Activated naive CD4-positive, alpha-beta T cell (primary cell): ENCODE results near the gene PRKCQ.
"Not testable (repeated sequence)": the region's sequence is repeated elsewhere in the genome, so short reads cannot be mapped to it uniquely, and the experiment has no call there.

Experiments used
- DNase-seq, 4 experiments: peaks; one replicate each; lab custom pipeline; 2025; lab: John Stamatoyannopoulos, UW

The PRKCQ gene

DNA sequence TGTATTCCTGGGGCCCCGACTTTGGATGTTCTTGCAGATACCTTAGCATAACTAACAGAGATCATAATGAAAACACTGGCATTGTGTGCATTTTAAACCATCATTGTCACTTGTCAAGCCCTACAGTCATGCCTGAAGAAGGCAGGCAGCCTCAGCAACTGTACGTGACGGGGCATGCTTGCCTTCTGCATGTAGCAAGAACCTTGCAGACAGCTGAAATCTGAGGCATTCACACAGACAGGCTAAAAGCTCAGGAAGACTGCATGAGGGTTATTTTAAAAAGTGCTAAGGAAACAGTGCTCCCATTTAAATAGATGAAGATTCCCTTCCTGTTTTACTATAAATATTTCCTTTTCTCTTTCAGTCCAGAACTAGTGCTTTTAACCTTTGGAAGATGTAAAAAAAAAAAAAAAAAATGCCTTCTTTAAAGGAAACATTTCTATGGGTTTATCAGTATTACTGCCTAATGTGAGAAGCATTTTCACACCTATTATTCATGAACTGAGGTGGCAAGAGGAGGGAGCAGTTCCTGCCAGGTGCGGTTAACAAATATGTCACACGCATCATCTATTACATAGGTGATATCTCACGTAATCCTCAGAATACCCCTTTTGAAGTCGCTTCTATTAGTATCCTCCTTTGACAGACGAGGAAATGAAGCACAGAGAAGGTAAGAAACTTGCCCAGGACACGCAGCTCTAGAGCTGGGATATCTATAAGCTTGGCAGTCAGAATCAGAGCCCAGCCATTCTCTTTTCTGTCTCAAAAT is 88.1 kb downstream of the PRKCQ start:
- no peak for DNase-seq

DNA sequence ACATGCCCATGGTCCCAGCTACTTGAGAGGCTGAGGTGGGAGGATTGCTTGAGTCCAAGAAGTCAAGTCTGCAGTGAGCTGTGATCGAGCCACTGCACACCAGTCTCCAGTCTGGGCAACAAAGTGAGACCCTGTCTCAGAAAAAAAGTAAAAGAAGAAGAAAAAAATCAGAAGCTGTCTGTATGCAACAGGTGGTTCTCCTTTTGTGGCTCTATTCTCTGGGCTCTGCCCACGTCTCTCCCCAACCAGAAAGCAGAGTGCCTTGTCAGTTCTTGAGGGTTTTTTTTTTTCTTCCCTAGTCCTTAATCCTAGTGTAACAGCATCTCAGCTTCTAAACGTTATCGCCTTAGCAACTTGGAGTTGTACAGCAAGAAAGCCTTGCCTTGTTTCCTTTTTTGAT is 89.5 kb downstream of the PRKCQ start:
- DNase-seq, result no peak

DNA sequence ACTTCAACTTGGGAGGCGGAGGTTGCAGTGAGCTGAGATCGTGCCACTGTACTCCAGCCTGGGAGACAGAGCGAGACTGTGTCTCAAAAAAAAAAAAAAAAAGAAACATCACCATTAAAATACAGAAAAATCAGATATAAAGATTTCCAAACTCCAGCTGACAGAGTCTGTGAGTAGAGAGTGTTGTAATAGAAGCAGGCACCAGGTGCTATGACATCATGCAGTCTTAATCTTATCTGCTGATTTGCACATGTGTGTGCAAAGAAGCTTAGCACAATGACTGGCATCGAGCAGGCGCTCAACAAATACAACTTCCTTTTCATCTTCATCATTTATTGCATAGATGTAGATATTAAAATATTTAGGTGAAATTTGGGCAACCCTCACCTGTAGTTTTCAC is 92.2 kb downstream of the PRKCQ start:
- no peak for DNase-seq

DNA sequence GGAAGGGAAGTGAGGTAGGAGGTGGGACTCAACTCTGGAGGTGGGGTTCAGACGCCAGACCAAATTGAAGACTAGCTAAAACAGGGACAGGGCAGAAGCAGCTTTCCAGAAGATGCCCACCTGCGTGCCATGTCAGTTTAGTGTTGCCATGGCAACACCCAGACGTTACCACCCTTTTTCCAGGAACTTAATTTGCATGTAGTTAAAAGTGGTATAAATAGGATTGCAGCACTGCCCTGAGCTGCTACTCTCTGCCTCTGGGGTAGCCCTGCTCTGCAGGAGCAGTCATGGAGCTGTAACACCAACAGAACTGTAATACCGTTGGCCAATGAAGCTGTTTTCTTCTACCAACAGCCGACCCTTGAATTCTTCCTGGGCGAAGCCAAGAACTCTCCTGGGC is 93.8 kb downstream of the PRKCQ start:
- DNase-seq, result no peak

DNA sequence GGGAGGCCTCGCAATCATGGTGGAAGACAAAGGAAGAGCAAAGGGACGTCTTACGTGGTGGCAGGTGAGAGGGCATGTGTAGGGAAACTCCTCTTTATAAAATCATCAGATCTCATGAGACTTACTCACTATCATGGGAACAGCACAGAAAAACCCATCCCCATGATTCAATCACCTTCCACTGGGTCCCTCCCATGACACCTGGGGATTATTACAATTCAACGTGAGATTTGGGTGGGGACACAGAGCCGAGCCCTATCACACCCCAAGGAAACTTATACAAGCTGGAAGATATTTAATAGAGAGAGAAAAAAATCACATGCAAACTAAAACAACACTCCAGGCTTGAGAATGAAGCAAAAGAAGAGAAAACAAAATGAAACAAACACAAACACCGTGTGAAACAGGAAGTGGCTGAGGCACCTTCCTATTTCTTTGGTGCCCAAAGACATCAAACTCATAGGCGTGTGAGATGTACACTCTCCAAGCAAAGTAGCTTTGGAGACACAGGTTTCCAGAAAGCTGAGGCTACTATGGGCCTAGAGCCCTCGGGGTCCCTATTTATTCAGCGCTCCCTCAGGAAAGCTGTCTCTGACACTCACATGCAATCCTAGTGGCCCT is 97.2 kb downstream of the PRKCQ start:
- no peak for DNase-seq

DNA sequence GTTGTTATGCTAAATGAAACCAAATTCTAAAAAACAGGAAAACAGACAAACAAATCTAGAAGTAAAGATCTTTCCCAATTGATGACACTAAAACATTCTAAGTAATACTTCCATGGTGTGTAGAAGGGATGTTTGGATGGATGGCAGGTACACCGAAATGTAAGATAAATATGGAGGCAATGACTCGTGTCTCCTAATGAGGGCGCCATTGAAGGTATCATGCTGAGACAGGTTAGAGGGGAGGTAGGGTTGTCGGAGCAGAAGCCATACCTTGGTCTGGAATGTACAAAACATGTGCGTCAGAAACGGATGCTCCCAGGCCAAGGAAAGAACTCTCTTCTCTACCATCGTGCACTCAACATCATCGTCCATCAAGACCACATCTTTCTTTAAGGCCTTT is 101.4 kb downstream of the PRKCQ start:
- DNase-seq, result no peak

DNA sequence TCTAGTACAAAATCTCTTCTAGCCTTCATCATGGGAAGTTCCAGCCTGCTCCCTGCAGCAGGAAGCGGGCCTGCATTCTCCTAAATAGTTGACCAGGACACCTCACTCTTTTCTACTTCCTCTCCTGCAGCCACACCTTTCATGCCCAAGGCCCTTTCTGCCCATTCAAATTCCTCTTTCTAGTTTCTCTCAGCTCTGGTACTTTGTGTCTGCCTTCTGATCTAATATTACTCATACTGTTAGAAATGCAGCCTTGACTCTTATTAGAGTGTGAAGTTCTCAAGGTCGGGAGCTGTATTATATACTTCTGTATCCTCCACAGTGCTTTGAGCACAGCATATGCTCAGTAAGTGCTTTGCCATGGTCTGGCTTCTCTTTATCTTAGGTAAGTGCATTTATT is 103.1 kb downstream of the PRKCQ start:
- no peak for DNase-seq

DNA sequence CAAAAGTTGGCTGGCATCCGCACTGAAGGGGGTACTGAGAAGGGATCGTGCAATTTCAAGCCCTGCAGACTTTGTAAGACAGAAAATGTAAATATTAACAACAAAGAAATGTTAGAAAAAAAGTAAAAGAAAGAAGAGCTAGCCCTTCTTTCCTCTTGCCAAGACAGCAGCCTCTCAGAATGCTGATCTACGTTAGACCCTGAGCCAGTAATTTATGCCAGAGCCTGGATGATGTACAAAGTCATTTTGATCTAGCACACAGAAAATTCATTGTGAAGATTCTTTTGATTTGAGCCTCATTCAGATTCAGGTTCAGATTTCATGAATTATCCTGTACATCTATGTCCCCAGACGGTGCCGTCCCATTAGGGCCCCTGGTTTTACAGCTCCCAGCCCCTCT is 105.2 kb downstream of the PRKCQ start:
- DNase-seq, result no peak

DNA sequence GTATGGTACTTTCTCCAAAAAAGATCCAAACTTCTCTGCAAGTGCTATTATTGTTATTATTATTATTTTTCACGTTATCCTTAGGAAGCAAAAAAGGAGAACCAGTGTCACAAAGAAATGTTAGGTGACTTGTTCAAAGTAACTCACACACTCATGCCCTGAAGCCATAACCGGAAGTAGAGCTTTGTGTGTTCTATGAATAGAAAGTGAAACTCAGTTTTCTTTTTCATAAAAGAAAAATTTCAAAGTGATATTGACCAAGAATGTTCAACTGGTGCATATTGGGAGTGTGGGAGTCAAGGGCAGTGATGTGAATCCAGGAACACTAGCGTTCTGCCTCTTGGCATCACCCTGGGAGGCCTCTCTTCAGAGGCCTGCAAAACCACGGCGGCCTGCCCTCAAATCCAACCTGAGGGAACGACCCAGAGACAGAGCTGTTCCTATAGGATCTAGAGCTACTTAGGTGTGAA is 106.1 kb downstream of the PRKCQ start:
- no peak for DNase-seq

DNA sequence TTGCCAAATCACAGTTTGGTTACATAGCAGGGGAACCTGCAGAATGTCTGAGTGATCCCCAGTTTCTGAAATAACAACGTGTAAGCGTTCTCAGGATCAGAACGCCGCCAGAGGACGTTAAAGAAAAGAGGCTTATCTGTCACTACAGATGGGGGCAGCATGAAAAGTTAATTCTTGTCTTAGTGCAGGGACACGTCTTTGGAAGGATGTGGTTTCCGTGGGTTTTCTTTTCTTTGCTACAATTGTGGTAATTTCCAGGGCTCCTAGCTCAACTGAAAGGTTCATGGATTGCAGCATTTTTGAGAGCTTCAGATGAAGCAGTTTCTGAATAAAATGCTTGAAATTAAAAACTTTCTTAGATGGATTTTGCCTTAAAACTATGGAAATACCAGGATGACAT is 106.6 kb downstream of the PRKCQ start:
- peak in 1 of 4 experiments; percentile 13 for DNase-seq

DNA sequence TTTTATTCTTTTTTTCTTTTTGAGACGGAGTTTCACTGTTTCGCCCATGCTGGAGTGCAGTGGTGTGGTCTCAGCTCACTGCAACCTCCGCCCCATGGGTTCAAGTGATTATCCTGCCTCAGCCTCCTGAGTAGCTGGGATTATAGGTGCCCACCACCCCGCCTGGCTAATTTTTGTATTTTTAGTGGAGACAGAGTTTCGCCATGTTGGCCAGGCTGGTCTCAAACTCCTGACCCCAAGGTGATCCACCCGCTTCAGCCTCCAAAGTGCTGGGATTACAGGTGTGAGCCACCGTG is 107.4 kb downstream of the PRKCQ start:
- DNase-seq, result not testable (repeated sequence)

DNA sequence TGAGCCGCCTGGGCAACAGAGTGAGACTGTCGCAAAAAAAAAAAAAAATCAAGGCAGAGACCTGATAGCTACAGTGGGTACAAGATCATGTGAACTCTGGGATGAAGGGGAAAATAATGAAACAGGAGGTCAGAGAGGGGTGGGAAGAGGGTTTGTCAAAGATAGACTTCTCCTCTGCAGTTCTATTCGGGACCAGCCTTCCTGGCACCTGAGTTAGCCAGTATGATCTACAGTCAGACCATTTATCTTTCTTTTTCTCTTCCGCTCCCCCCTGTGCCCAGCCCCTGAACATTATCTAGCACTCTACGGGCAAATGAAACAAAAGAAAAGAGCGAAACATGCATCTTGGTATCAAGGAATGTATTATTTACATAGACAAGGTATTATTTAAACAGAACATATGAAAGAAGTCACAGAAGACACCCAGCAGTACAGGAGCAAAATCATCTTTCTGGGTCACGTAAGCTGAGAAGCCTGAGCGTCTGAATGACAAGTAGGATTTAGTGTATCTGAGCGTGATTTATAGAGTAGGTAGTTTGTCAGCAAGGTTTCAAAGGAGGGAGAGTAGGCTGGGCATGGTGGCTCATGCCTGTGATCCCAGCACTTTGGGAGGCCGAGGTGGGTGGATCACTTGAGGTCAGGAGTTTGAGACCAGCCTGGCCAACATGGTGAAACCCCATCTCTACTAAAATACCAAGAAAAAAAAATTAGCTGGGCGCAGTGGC is 109.0 kb downstream of the PRKCQ start:
- DNase-seq, result no peak

DNA sequence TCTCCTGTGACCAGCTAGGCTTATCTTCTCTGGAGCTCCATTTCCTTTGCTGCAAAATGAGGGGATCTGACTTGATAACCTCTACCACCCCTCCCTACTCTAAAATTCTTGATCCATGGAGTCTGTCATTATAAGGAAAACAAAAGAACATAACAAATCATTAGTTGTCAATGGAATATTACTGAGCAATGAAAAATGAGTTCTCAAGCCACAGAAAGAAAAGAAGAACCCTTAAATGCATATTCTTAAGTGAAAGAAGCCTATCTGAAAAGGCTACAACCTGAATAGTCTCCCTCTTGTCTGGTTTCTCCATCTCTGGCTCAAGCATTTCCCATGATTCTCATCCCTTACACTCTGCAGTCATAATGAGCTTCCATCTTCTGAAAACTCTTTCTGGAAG is 110.4 kb downstream of the PRKCQ start:
- no peak for DNase-seq

DNA sequence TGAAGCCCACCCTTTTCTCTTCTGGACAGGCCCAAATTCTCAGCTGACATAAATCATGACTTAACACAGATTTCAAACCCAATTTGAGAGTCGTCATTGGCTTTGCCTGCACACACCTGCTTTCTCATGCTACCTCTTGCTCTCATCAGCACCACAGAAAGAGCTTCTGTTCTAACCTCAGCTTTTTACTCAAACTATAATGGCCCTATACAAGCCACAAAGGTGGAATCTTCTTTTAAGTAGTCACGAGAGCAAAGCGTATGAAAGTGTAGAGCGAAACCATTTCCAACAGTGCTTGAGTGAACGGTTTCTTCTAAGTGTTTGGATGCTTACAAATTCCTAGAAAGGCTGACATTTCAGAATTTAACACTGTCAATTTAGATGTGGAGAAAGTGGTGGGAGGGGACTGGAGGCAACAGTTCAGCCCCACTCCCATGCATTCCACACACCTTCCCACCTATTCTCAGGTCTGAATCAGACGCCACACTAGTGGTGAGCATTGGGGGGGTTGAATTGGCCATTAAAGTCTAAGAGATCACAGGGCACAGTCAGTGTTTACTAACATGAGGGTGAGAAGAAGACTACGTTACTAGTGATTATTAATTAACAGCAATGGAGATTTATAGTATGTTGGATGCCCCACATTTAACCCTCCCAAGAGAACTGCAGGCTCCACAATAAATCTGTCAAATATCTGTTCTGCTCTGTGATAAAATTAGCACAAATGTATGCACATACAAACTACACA is 114.0 kb downstream of the PRKCQ start:
- DNase-seq, result no peak

DNA sequence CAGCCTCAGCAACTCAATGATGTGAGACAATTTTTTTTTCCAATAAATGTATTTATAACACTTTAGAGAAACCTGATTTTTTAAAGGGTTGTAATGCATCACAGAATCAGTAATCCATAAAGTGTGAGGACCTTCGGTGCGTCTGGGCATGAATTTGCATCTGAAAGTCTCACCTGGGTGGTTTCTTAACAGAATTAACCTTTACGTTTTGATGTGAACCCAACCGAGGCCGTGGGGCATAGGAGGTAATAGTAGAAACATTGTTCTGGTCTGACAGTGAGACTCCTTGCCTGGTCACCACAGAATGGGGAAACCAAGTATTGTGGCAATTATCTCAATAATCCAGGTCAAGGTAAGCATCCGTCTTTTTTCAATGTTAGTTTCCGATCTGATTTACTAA is 114.6 kb downstream of the PRKCQ start:
- no peak for DNase-seq

DNA sequence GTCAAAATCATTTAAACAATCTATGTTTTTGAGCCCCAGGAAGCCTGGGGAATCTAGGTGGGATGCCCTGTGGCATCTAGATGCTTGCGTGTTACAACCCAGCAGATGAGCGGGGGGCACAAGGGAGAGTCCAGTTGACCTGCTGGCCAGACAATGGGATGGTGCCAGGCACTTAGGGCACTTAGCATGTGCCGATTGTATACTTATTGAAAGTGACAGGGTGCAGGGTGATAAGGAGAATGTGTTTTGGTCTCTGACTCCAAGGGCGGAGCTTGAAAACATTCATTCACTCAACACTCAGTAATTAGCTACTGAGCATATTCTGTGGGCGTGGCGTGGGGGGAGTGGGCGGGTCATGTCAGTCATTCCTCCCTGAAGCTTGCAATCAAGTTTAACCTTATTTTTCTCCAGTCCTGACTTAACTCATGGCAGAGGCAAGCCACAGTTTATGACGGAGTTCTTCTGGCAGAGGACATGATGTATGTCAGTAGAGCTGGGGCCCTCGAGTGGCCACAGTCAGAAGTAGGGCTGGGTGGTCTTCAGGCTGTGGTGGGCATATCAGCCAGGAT is 115.1 kb downstream of the PRKCQ start:
- DNase-seq, result no peak

DNA sequence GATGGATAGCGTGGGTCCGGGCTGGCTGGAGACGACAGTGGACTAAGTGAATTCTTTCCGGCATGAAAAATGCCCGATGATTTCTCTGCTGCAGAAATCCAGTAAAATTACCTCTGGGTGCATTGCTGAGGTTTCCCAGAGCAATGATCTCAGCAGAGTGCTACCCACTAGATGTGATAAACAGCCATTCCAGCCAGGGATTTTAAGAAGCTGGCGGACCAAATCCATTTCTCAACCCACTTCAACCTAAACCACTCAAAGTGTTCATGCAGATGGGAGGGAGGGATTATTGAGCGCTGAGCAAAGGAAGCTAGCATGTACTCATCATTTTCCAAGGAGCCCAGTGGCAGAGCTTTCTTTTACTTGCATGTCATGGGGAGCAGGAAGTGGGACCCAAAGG is 116.7 kb downstream of the PRKCQ start:
- DNase-seq, result no peak

DNA sequence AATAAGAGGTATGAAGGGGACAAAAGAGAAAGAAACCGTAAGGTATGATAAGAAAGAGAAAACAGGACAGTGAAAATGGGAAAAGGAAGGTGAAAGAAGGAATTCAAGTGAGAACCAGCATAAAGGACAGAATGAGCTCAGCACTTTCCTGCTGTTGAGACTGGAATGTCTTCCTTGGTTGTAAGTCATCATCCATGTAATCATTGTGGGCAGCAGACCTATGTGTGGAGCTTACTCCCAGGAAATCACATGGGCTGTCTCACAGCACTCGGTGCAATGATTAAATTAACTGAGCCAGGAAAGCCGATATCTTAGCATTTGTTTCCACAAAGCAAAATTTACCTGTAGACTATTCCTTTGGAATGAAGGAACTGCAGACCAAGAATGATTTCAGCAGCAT is 118.1 kb downstream of the PRKCQ start:
- no peak for DNase-seq

DNA sequence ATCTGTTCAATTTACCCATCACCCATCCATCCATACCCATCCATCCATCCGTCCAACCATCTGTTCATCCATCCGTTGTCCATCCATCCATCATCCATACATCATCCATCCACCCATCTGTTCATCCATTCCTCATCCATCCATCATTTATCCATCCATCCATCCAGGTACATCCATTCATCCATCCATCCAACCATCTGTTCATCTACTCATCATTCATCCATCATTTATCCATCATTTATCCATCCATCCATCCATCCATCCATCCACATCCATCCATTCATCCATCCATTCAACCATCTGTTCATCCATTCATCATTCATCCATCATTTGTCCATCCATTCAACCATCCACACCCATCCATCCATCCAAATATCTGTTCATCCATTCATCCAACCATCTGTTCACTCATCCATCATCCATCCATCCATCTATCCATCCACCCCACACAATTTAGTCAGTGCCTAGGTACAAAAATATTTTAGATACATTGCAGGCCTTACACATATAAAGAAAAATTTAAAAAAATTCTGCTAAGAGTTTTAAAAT is 119.1 kb downstream of the PRKCQ start:
- DNase-seq, result no peak

DNA sequence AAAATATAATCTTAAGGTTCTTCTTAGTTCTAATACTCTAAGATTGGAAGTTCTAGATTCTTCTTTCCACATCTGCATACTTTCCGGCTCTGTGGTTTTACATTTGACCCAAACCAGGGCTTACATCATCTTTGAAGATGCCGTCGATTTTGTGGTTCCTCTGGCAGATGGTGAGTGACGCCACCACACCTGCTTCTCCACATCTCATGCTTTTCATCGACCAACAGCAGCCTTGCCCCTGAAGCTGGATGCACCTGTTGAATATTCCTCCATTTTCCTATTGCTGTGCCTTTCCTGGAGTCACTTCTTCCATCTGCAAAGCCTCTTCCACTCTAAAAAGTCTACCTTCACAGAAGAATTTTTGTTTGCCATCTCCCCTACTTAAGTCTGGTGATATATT is 121.3 kb downstream of the PRKCQ start:
- DNase-seq, result no peak

DNA sequence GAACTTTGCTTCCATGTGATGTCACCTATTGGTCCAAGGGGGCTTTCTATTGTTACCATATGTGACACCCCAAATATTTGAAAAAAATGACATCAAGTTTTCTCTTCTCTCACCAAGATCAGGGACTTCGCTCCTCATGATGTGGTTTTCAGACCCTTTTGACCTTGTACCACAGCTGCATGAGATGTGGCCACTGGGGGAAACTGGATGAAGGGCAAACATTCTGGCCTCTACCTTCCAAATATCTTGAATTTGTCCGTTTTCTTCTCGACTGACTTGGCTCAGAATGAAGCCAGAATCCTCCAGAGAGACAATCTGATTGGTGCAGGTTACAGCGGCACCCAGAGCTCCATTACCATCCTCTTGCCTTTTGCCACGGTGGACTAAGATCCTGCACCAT is 122.7 kb downstream of the PRKCQ start:
- no peak for DNase-seq

DNA sequence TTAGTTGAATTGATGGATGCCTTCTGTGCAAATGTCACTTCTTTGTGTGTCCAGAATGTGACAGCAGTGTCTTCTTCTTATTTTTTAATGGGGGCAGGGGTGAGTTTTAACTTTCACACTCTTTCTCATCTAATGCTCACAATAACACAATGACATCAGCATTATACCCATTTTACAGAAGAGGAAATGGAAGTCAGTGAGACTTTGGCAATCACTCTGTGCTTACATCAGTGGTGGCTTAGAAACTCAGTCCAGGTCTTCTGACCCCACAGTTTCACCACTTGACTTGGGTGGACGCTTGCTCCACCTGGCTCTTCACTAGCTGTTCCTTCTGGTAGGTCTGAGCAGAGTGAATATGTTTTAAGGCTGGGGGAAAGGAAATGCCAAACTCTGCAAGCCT is 124.0 kb downstream of the PRKCQ start:
- DNase-seq, result no peak
